Ascending aorta (tissue), 2 donors: ENCODE results near the gene UBE2F. TPM values are rescaled to one million over a fixed set of nuclear protein-coding genes. Genes with fewer than 3 reads are reported as not detected.

Experiments
- DNase-seq, 2 donors: peaks; one replicate each; pipeline ENCODE4 v3.0.0-alpha.2; 2019; ENCODE audit warnings: low spot score in 2 of 2
- H3K27ac ChIP-seq, 2 donors: fragments of 200-600 bp; sonication (generic); one replicate each; pipeline ENCODE4 v1.5.1; 2016 to 2017; ENCODE audit warnings: mild to moderate bottlenecking in 1 of 2
- H3K27me3 ChIP-seq: fragments of 200-600 bp; sonication (generic); one replicate; pipeline ENCODE4 v1.5.1; 2017
- H3K36me3 ChIP-seq, 2 donors: fragments of 200-600 bp; sonication (generic); one replicate each; pipeline ENCODE4 v1.5.1; 2016
- H3K4me1 ChIP-seq, 2 donors: fragments of 200-600 bp; sonication (generic); one replicate each; pipeline ENCODE4 v1.5.1; 2016 to 2017; ENCODE audit warnings: mild to moderate bottlenecking in 1 of 2
- H3K4me3 ChIP-seq, 2 donors: fragments of 200-600 bp; sonication (generic); one replicate each; pipeline ENCODE4 v1.5.1; 2016 to 2017; ENCODE audit warnings: mild to moderate bottlenecking in 1 of 2
- H3K9me3 ChIP-seq, 2 donors: fragments of 200-600 bp; sonication (generic); one replicate each; pipeline ENCODE4 v1.5.1; 2016
- intact Hi-C: fragments of 100-400 bp; cut with DNase I; formaldehyde crosslinking; loops from one replicate; pipeline ENCODE4 v1.15.1; 2023
- total RNA-seq: library from RNA; depleted of rRNA; stranded (reverse); fragments of >200 nt; gene quantifications from one replicate; pipeline ENCODE4 v1.1.0, GENCODE V29; 2016
- TF ChIP-seq, protein P1 (sequence below), 3 experiments: fragments of 200-600 bp in 2 of 3; fragments of 450-650 bp in 1 of 3; sonication (generic) in 2 of 3; IDR thresholded peaks; one replicate each; pipeline ENCODE4 v1.5.1; 2016 to 2019; ENCODE audit warnings: antibody characterized with exemption in 3 of 3, mild to moderate bottlenecking in 1 of 3, moderate library complexity in 1 of 3

The UBE2F gene
- total RNA-seq, 1 donor from 2014 or later: 50.7 TPM

DNA sequence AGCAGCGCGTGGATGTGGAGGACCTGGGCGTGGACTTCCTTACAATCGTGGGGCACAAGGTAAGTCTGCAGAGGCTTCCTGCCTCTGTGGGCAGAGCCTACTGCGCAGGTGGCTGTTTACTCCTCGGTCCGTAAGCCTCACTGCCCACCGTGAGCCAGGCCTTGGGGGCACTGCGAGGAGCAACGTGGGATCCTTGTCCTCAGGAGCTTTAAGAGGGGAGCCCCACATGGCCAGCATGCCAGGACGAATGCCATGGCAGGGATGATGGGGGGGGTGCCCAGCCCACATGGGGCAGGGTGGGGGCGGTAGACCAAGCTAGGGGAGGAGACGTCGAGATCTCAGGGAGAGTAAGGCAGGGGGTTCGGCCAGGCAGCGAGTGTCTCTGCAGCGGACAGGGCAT, 115.3 kb downstream of the UBE2F start:
- no peaks in the 10 kb centered on the region for H3K4me1 ChIP-seq
- TF ChIP-seq, protein P1, sequence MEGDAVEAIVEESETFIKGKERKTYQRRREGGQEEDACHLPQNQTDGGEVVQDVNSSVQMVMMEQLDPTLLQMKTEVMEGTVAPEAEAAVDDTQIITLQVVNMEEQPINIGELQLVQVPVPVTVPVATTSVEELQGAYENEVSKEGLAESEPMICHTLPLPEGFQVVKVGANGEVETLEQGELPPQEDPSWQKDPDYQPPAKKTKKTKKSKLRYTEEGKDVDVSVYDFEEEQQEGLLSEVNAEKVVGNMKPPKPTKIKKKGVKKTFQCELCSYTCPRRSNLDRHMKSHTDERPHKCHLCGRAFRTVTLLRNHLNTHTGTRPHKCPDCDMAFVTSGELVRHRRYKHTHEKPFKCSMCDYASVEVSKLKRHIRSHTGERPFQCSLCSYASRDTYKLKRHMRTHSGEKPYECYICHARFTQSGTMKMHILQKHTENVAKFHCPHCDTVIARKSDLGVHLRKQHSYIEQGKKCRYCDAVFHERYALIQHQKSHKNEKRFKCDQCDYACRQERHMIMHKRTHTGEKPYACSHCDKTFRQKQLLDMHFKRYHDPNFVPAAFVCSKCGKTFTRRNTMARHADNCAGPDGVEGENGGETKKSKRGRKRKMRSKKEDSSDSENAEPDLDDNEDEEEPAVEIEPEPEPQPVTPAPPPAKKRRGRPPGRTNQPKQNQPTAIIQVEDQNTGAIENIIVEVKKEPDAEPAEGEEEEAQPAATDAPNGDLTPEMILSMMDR (IDR thresholded peaks at IDR 0.05): no peak
- no peak overlapping the region for H3K4me3 ChIP-seq
- H3K9me3 ChIP-seq: no peaks in the 10 kb centered on the region
- no peak overlapping the region for H3K27ac ChIP-seq
- peaks cover 24 to 38% of the 10 kb centered on the region in 2 donors for H3K36me3 ChIP-seq
- DNase-seq: peak in 1 of 2 donors; percentile 57
- intact Hi-C loops: no loop called here
- no peaks in the 10 kb centered on the region for H3K27me3 ChIP-seq

DNA sequence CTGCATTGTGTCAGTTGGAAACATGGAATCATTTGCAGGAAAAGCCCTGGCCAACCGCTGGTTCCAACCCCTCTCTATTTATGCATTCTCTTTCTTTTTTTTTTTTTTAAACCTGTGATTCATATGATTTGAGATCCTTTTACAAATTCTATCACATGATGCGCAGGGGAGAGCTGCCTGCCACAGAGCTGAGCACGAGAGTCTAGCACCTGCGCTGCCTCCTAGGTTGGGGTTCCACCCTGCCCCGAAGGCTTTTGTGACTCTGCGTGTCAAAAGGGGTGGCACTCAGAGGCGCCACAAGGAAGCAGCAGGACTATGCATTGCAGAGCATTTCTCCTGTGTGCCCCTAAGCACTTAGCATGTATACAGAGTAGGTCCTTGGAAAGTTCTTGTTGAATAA, 116.0 kb downstream of the UBE2F start:
- no peak overlapping the region for H3K27ac ChIP-seq
- H3K9me3 ChIP-seq: no peaks in the 10 kb centered on the region
- H3K27me3 ChIP-seq: no peaks in the 10 kb centered on the region
- intact Hi-C loops: no loop called here
- TF ChIP-seq, protein P1 (IDR thresholded peaks at IDR 0.05): no peak
- no peak for DNase-seq
- no peak overlapping the region for H3K4me3 ChIP-seq
- no peaks in the 10 kb centered on the region for H3K4me1 ChIP-seq
- H3K36me3 ChIP-seq: peaks cover 24 to 38% of the 10 kb centered on the region in 2 donors

DNA sequence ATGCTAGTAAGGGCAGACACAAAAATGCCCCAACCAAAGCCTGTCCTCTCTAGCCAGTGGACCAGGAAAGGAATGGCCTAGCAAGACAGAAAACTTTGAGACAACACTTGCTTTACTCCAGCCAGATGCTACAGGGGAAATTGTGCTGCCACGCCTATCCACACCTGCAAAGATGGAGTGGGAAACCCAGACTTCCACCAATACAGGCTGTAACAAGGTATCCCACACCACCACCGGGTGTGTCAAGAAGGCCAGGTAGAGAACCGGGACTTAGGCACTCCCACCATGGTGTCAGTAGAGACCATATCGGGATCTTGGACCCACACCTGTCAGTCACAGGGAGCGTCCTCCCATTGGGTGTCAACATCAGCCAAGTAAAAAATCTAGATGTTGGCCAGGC, 117.1 kb downstream of the UBE2F start:
- intact Hi-C loops: no loop called here
- TF ChIP-seq, protein P1 (IDR thresholded peaks at IDR 0.05): no peak
- H3K36me3 ChIP-seq: peaks cover 24 to 38% of the 10 kb centered on the region in 2 donors
- no peak overlapping the region for H3K4me3 ChIP-seq
- H3K9me3 ChIP-seq: no peaks in the 10 kb centered on the region
- H3K27me3 ChIP-seq: no peaks in the 10 kb centered on the region
- DNase-seq: no peak
- H3K4me1 ChIP-seq: no peaks in the 10 kb centered on the region
- no peak overlapping the region for H3K27ac ChIP-seq

DNA sequence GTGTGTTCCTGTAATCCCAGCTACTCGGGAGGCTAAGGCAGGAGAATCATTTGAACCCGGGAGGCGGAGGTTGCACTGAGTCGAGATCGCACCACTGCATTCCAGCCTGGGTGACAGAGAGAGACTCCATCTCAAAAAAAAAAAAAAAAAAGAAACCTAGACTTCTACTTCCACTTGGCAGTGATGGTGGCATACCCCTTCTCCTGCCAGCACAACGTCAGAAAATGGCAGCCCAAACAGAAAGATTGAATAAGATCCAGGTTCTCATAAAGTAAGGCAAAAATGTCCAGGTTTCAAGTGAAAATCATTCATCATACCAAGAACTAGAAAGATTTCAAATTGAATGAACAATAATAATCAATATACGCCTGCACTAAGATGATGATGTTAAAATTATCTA, 117.9 kb downstream of the UBE2F start:
- TF ChIP-seq, protein P1 (IDR thresholded peaks at IDR 0.05): no peak
- H3K4me1 ChIP-seq: no peaks in the 10 kb centered on the region
- no peak overlapping the region for H3K4me3 ChIP-seq
- DNase-seq: no peak
- H3K36me3 ChIP-seq: peaks cover 24 to 38% of the 10 kb centered on the region in 2 donors
- H3K9me3 ChIP-seq: no peaks in the 10 kb centered on the region
- no peak overlapping the region for H3K27ac ChIP-seq
- intact Hi-C loops: no loop called here
- H3K27me3 ChIP-seq: no peaks in the 10 kb centered on the region

DNA sequence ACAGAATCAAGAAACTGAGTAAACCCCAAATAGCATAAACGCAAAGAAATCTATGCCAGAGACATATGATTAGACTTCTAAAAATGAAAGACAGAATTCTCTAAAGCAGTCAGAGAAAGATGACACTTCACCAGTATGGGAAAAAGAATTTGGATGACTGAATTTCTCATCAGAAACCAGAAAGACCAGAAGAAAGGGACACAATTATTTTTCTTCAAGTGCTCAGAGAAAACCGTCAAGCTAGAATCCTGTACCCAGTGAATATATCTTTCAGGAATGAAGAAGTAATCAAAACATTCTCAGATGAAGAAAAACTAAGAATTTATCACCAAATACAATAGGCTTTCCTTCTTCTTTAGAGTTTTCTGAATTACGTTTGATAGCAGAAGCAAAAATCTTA, 119.1 kb downstream of the UBE2F start:
- Histone ChIP-seq H3K27ac (no peak overlapping the region), H3K4me1 (no peaks in the 10 kb centered on the region), H3K27me3 (no peaks in the 10 kb centered on the region), H3K36me3 (peaks cover 24 to 38% of the 10 kb centered on the region in 2 donors), H3K9me3 (no peaks in the 10 kb centered on the region), H3K4me3 (no peak overlapping the region)
- intact Hi-C loops: no loop called here
- no peak for DNase-seq
- TF ChIP-seq, protein P1 (IDR thresholded peaks at IDR 0.05): no peak

DNA sequence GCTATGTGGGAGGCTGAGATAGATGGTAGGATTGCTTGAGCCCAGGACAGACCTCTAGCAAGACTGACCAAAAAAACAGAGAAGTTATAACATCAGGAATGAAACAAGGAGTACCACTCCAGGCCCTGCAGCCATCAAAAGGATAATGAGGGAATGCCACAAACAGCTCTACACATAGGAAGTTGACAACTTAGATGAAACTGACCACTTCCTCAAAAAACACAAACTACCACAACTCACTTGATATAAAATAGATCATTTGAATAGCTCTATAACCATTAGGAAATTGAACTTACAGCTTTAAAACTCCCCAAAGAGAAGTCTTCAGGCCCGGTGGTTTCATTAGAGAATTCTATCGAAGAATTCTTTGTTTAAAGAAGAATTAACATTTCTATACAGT, 120.4 kb downstream of the UBE2F start:
- Histone ChIP-seq H3K9me3 (no peaks in the 10 kb centered on the region), H3K27ac (no peak overlapping the region), H3K4me3 (no peak overlapping the region), H3K4me1 (no peaks in the 10 kb centered on the region), H3K36me3 (peaks cover 18 to 27% of the 10 kb centered on the region in 2 donors), H3K27me3 (no peaks in the 10 kb centered on the region)
- no peak for DNase-seq
- TF ChIP-seq, protein P1 (IDR thresholded peaks at IDR 0.05): no peak
- intact Hi-C loops: no loop called here
